Stimulated activated CD8-positive, alpha-beta memory T cell treated with anti-CD3 and anti-CD28 coated beads, Interleukin-15, amount 100 ng/mL, for 1 hour (primary cell): ENCODE results near the gene ARPC5.
A peak's percentile ranks its signal among the peaks of the same experiment; 100 is the strongest.
"Not testable (repeated sequence)": the region's sequence is repeated elsewhere in the genome, so short reads cannot be mapped to it uniquely, and the experiment has no call there.

Source experiments
- DNase-seq: peaks from one replicate; pipeline ENCODE4 v3.0.0-alpha.2; 2020; ENCODE audit warnings: low read depth

Gene ARPC5

GRCh38 chr1:183635606-183636333 is at the start of gene ARPC5:
Gene ARPC5, minus strand, starts transcription at chr1:183635783. Its CDS starts 124 bp downstream, at chr1:183635659.
- peak; percentile 91 for DNase-seq

- DNase-seq = no peak
Observed at GRCh38 chr1:183685112-183685713, 49.6 kb upstream of the ARPC5 start.

GRCh38 chr1:183679363-183679762 is 43.8 kb upstream of the ARPC5 start:
- DNase-seq = not testable (repeated sequence)

GRCh38 chr1:183678819-183679218 is 43.2 kb upstream of the ARPC5 start:
- DNase-seq = no peak

- no peak for DNase-seq
Observed at GRCh38 chr1:183676586-183677189, 41.1 kb upstream of the ARPC5 start.

GRCh38 chr1:183675883-183676585 is 40.5 kb upstream of the ARPC5 start:
- DNase-seq = no peak

GRCh38 chr1:183675381-183675780 is 39.8 kb upstream of the ARPC5 start:
- no peak for DNase-seq

GRCh38 chr1:183674886-183675285 is 39.3 kb upstream of the ARPC5 start:
- no peak for DNase-seq

GRCh38 chr1:183674339-183674738 is 38.8 kb upstream of the ARPC5 start:
- DNase-seq = no peak

GRCh38 chr1:183673605-183674323 is 38.2 kb upstream of the ARPC5 start:
- no peak for DNase-seq

- no peak for DNase-seq
Observed at GRCh38 chr1:183670169-183670568, 34.6 kb upstream of the ARPC5 start.

GRCh38 chr1:183656355-183656754 is 20.8 kb upstream of the ARPC5 start:
- no peak for DNase-seq

GRCh38 chr1:183655562-183656075 is 20.0 kb upstream of the ARPC5 start:
- DNase-seq = peak; percentile 62

GRCh38 chr1:183654706-183655105 is 19.1 kb upstream of the ARPC5 start:
- no peak for DNase-seq

- no peak for DNase-seq
Observed at GRCh38 chr1:183653876-183654451, 18.4 kb upstream of the ARPC5 start.

GRCh38 chr1:183653462-183653794 is 17.8 kb upstream of the ARPC5 start:
- DNase-seq = no peak

GRCh38 chr1:183652547-183653461 is 17.2 kb upstream of the ARPC5 start, which contains the start of gene APOBEC4:
Gene APOBEC4, minus strand, starts transcription at chr1:183653316. Its CDS starts 4,535 bp downstream, at chr1:183648781.
- DNase-seq = no peak

- no peak for DNase-seq
Observed at GRCh38 chr1:183652107-183652506, 16.5 kb upstream of the ARPC5 start.

- no peak for DNase-seq
Observed at GRCh38 chr1:183651612-183652011, 16.0 kb upstream of the ARPC5 start.

GRCh38 chr1:183648042-183648441 is 12.5 kb upstream of the ARPC5 start:
- DNase-seq = no peak
